ENCODE results near the gene RPL7A. TPM values are rescaled to one million over a fixed set of nuclear protein-coding genes. Genes with fewer than 3 reads are reported as not detected.

Gene RPL7A
- polyA plus RNA-seq, 1 donor (not counting 4 experiments of a cell fraction or from before 2014, with no cell fraction given) = 2,684 TPM

DNA sequence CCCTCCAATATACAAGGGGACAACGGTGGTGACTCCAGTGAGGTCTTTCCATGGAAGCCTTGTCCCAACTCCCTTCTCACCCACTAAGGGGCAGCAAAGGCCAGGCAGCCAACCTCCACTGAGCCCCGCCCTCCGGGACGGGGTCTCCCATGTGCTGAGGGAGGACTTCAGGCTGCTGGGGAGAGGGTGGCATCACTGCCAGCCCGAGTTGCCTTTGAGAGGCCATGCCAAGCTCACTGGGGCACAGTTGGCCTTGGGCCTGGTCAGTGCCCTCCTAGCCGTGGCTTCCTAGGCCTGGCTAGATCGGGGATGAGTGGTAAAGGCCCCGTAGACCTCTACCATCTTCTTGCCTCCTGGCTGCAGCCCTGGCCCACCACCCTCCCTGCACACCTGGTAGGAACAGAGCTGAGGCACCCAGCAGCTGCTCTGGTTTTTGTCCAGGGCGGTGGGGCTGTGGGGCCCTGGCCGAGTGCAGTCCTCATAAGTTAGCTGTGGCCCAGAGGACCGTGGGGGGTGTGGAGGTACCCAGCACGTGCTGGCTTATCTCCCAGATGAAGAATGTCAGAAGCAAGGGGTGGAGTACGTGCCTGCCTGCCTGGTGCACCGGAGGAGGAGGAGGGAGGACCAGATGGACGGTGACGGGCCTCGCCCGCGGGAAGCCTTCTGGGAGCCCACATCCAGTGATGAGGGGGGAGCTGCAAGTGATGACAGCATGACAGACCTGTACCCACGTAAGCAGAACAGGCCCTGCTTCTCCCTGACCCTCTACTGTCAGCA lies 11.6 kb downstream of the RPL7A start:
- H3K4me3 ChIP-seq (ENCODE audit: control insufficient read depth in 2 of 3, extremely low read depth in 1 of 3, insufficient read depth in 2 of 3, low read depth in 1 of 3, low read length in 3 of 3) = no peak overlapping the region
- H3K4me2 ChIP-seq (ENCODE audit: control insufficient read depth, extremely low read depth, insufficient read depth, low read depth, low read length) = no peak overlapping the region
- no peaks in the 10 kb centered on the region for H3K9me3 ChIP-seq (ENCODE audit: control insufficient read depth, low read depth, low read length)
- no peak overlapping the region for H3K27ac ChIP-seq (ENCODE audit: control insufficient read depth, insufficient read depth, low read length)
- H2AFZ ChIP-seq (ENCODE audit: control insufficient read depth, low read length) = no peak overlapping the region
- H3K36me3 ChIP-seq (ENCODE audit: control insufficient read depth in 2 of 2, extremely low read depth in 1 of 2, insufficient read depth in 2 of 2, low read length in 2 of 2) = peaks cover 31 to 33% of the 10 kb centered on the region in 2 experiments
- no peak for FAIRE-seq
- no peaks in the 10 kb centered on the region for H3K27me3 ChIP-seq (ENCODE audit: control insufficient read depth, extremely low read depth, insufficient read depth, low read length)
- H3K9ac ChIP-seq (ENCODE audit: control insufficient read depth, extremely low read depth, insufficient read depth, low read length) = no peak overlapping the region
- peaks cover 47% of the 10 kb centered on the region for H3K4me1 ChIP-seq (ENCODE audit: control insufficient read depth, extremely low read depth, insufficient read depth, low read length)
- H4K20me1 ChIP-seq (ENCODE audit: control insufficient read depth, extremely low read depth, insufficient read depth, low read length) = no peaks in the 10 kb centered on the region
- H3K9me1 ChIP-seq (ENCODE audit: control insufficient read depth, extremely low read depth, insufficient read depth, low read length) = no peaks in the 10 kb centered on the region
- dilution Hi-C loops (cut with MboI; ENCODE audit: extremely low pct_ligation_motif_present, low sequenced_read_pairs) = no loop called here
- H3K79me2 ChIP-seq (ENCODE audit: control insufficient read depth, insufficient read depth, low read length) = peaks cover 34% of the 10 kb centered on the region
- no peak for DNase-seq (ENCODE audit: low read depth, low spot score)
- TF ChIP-seq, protein P1, sequence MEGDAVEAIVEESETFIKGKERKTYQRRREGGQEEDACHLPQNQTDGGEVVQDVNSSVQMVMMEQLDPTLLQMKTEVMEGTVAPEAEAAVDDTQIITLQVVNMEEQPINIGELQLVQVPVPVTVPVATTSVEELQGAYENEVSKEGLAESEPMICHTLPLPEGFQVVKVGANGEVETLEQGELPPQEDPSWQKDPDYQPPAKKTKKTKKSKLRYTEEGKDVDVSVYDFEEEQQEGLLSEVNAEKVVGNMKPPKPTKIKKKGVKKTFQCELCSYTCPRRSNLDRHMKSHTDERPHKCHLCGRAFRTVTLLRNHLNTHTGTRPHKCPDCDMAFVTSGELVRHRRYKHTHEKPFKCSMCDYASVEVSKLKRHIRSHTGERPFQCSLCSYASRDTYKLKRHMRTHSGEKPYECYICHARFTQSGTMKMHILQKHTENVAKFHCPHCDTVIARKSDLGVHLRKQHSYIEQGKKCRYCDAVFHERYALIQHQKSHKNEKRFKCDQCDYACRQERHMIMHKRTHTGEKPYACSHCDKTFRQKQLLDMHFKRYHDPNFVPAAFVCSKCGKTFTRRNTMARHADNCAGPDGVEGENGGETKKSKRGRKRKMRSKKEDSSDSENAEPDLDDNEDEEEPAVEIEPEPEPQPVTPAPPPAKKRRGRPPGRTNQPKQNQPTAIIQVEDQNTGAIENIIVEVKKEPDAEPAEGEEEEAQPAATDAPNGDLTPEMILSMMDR (optimal IDR thresholded peaks at IDR 0.05 in 1 of 3, IDR thresholded peaks at IDR 0.05 in 1 of 3, conservative IDR thresholded peaks at IDR 0.05 in 1 of 3; ENCODE audit: extremely low read depth in 1 of 3, insufficient read depth in 2 of 3, low read length in 3 of 3) = peak in 2 of 3 experiments; percentile 44 to 51
- TF ChIP-seq EZH2 (IDR thresholded peaks at IDR 0.05; ENCODE audit: low read length) = no peak

DNA sequence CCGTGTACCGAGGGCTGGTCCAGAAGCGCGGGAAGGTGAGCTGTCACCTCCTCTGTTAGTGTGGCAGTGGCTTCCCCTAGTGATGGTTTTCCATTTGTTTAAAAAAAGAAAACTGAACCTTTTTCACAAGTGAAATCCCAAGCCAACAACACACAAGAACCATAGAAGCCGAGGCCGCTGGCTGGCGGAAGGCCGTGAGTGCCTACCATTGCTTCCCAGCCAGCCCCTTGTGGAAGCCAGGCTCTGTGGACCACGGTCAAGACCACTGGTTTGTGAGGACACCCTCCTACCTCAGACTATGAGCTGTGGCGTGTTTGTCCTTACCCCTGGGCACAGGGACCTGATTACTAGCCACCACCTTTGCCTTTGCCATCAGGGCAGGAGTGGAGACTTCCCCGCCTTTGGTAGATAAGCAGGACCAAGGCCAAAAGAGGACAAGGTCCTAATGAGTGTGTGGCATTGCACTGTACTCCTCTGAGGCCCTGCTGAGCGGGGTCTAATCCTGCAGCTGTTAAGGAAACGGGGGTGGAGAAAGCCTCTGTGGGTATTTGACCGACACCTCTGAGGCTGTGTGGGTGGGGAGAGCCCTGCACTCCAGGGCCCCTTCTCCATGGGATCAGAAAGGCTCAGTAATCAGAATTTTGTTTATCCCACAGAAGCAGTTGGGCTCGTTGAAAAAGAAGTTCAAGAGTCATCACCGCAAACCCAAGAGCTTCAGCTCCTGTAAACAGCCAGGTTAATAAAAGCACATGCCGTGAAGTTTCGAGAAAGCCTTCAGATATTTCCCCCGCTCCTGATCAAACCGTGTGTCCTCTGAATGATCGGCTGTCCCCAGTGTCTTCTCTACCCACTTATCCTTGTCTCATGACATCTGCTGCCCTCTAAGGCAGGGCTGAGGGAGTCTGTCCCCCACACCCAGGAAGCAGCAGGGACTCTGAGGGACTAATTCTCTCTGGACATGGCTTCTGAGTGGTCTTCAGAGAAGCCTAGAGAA lies 12.7 kb downstream of the RPL7A start:
- H3K27me3 ChIP-seq (ENCODE audit: control insufficient read depth, extremely low read depth, insufficient read depth, low read length) = no peaks in the 10 kb centered on the region
- no peak for FAIRE-seq
- H3K9me3 ChIP-seq (ENCODE audit: control insufficient read depth, low read depth, low read length) = no peaks in the 10 kb centered on the region
- H3K4me1 ChIP-seq (ENCODE audit: control insufficient read depth, extremely low read depth, insufficient read depth, low read length) = peaks cover 50% of the 10 kb centered on the region
- peaks cover 29% of the 10 kb centered on the region for H3K79me2 ChIP-seq (ENCODE audit: control insufficient read depth, insufficient read depth, low read length)
- no peak overlapping the region for H3K4me3 ChIP-seq (ENCODE audit: control insufficient read depth in 2 of 3, extremely low read depth in 1 of 3, insufficient read depth in 2 of 3, low read depth in 1 of 3, low read length in 3 of 3)
- no peak overlapping the region for H3K4me2 ChIP-seq (ENCODE audit: control insufficient read depth, extremely low read depth, insufficient read depth, low read depth, low read length)
- TF ChIP-seq EZH2 (IDR thresholded peaks at IDR 0.05; ENCODE audit: low read length) = no peak
- TF ChIP-seq, protein P1 (optimal IDR thresholded peaks at IDR 0.05 in 1 of 3, IDR thresholded peaks at IDR 0.05 in 1 of 3, conservative IDR thresholded peaks at IDR 0.05 in 1 of 3; ENCODE audit: extremely low read depth in 1 of 3, insufficient read depth in 2 of 3, low read length in 3 of 3) = no peak
- dilution Hi-C loops (cut with MboI; ENCODE audit: extremely low pct_ligation_motif_present, low sequenced_read_pairs) = no loop called here
- H2AFZ ChIP-seq (ENCODE audit: control insufficient read depth, low read length) = no peak overlapping the region
- H3K9ac ChIP-seq (ENCODE audit: control insufficient read depth, extremely low read depth, insufficient read depth, low read length) = no peak overlapping the region
- peaks cover 31 to 41% of the 10 kb centered on the region in 2 experiments for H3K36me3 ChIP-seq (ENCODE audit: control insufficient read depth in 2 of 2, extremely low read depth in 1 of 2, insufficient read depth in 2 of 2, low read length in 2 of 2)
- H4K20me1 ChIP-seq (ENCODE audit: control insufficient read depth, extremely low read depth, insufficient read depth, low read length) = peaks cover 4% of the 10 kb centered on the region
- no peaks in the 10 kb centered on the region for H3K9me1 ChIP-seq (ENCODE audit: control insufficient read depth, extremely low read depth, insufficient read depth, low read length)
- no peak overlapping the region for H3K27ac ChIP-seq (ENCODE audit: control insufficient read depth, insufficient read depth, low read length)
- no peak for DNase-seq (ENCODE audit: low read depth, low spot score)
